ENCODE measurements around the gene RFLNA. TPM values are rescaled to one million over a fixed set of nuclear protein-coding genes. Genes with fewer than 3 reads are reported as not detected.

The RFLNA gene
- total RNA-seq, 1 donor from 2014 or later, result not detected

DNA sequence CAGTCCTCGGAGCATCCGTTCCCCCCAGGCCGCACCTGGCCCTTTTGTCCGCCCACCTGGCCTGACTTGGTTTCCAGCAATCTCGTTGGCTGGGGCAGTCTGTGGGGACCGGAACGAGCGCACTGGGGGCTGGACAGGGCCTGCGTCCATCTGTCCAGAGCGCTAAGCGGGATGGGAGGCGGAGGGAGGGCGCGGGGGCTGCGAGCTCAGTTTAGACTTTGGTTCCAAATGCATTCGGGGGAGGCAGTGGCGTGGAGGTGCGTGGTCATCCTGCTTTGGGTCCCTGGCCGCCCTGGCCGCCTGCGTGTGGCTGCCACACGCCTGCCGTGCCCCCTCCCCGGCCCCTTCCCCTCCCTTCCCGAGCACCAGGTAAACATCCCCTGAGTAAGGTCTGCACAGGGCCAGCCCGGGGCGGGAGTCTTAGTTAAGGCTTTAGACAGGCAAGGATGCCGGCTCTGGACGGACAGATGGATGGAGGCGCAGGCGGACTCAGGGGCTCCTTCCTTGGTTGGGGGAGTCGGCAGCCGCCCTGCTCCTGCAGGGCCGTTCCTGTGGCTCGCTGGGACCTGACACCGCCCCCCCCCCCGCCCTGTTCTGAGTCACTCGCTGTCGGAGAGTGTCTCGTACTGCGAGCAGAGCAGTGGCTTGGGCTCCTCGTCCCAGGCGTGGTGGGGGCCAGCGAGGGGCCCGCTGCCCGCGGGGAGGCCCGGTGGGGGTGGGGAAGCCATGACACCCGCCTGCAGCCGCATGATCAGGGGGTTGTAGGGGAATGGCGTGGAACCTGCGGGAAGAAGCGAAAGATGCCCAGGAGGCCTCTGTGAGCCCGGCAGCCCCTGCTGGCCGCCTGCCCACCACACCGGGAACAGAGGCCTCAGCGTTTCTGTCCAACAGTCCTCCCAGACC, 30.2 kb downstream of the RFLNA start:
- no peak for DNase-seq
- Mint-ChIP-seq H3K9me3 (peaks cover 5% of the 10 kb centered on the region), H3K27me3 (no peaks in the 10 kb centered on the region), H3K36me3 (ENCODE audit: low read depth) (peaks cover 33% of the 10 kb centered on the region), H3K4me1 (no peaks in the 10 kb centered on the region), H3K4me3 (no peak overlapping the region), H3K27ac (no peak overlapping the region)
- intact Hi-C loops (cut with micrococcal nuclease), result no loop called here

DNA sequence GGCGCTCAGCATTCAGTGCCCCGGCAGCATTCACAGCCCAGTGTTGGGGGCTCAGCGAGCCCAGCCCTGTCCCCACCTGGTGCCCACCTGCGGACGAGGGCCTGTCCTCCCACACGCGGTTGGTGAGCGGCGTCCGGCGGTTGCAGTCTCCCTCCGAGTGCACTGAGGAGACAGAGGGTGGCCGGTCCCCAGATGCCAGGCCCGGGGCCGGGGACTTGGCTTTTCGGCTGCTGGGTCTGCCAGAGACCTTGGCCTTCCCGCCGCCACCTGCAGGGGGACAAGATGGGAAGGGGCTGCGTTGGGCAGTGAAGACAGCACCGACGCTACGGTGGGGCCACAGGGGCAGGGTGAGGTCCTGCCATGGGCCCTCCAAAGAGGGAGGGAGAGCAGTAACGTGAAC, 31.2 kb downstream of the RFLNA start:
- Mint-ChIP-seq H3K27me3 (no peaks in the 10 kb centered on the region), H3K9me3 (peaks cover 5% of the 10 kb centered on the region), H3K27ac (no peak overlapping the region), H3K4me3 (no peak overlapping the region), H3K4me1 (no peaks in the 10 kb centered on the region), H3K36me3 (ENCODE audit: low read depth) (peaks cover 33% of the 10 kb centered on the region)
- DNase-seq, result no peak
- intact Hi-C loops (cut with micrococcal nuclease), result no loop called here

DNA sequence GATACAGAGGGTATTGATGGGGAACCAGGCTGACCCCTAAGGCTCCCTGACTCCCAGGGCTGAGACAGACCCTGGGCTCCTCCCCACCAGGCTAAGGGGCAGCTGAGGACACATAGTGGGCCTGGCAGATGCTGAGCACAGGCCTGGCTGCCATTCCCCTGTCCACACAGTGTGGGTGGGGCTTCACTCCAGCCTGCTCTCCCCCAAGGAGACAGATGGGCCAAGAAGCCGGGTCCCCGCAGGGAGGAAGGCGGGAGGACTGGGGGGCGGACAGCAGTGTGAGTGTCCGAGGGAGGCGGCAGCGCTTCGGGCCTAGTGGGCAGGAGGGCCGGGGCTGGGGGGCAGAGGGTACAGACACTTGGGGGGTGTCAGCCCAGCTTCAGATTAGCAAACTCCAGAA, 32.0 kb downstream of the RFLNA start:
- no peak for DNase-seq
- H3K27ac Mint-ChIP-seq, result no peak overlapping the region
- H3K4me1 Mint-ChIP-seq, result no peaks in the 10 kb centered on the region
- peaks cover 37% of the 10 kb centered on the region for H3K36me3 Mint-ChIP-seq (ENCODE audit: low read depth)
- no peaks in the 10 kb centered on the region for H3K27me3 Mint-ChIP-seq
- H3K9me3 Mint-ChIP-seq, result peaks cover 5% of the 10 kb centered on the region
- intact Hi-C loops (cut with micrococcal nuclease), result no loop called here
- no peak overlapping the region for H3K4me3 Mint-ChIP-seq

DNA sequence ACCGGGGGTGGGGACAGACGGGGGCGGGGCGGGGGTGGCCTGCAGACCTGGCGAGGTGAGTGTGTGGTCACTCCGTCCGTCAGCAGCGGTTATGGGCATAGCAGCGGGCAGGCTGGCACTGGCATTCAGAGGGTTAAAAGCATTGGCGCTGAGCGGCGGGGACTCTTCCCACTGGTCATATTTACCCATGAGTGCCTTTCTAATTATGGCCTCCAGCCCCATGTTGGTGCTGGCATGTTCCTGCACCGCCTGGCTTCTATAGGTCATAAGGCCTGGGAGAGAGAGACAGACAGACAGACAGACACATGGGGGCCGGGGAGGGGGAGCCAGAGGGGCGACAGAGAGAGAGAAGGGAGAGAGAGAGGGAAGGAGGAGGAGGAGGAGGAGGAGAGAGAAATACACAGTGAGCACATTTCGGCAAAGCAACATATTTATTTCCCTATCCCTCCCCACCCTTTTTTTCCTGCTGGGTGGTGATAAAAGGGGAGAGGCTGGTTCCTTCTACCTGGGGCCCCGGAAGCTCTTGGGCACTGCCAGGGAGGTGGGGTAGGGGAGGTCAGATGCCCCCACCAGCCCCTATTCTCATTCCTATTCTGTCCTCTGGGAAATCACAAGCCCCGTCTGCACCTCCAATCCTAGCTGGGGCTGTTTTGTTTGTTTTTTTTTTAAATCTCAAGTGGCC, 32.6 kb downstream of the RFLNA start:
- H3K36me3 Mint-ChIP-seq (ENCODE audit: low read depth), result peaks cover 37% of the 10 kb centered on the region
- peaks cover 5% of the 10 kb centered on the region for H3K9me3 Mint-ChIP-seq
- H3K27me3 Mint-ChIP-seq, result no peaks in the 10 kb centered on the region
- H3K27ac Mint-ChIP-seq, result no peak overlapping the region
- no peak overlapping the region for H3K4me3 Mint-ChIP-seq
- intact Hi-C loops (cut with micrococcal nuclease), result no loop called here
- H3K4me1 Mint-ChIP-seq, result no peaks in the 10 kb centered on the region
- DNase-seq, result no peak

DNA sequence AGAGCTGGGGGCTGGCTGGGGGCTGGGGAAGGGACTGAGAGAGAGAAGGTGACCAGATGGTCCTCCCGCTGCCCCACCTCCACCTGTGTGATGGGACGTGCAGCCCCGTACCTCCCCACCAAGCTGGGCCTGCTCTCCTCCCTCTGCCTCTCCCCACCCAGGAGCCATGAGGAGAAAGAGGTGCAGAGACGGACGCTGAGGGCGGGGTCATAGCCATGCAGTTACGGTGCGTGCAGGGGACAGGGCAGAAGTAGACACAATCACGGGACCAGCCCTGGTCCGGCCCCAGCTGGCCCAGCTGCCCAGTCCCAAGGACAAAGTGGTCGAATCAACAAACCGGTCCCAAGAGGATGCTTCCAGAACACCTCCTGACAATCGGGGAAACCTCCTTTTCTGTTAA, 33.2 kb downstream of the RFLNA start:
- Mint-ChIP-seq H3K36me3 (ENCODE audit: low read depth) (peaks cover 36% of the 10 kb centered on the region), H3K4me1 (no peaks in the 10 kb centered on the region), H3K27ac (no peak overlapping the region), H3K27me3 (no peaks in the 10 kb centered on the region), H3K4me3 (no peak overlapping the region), H3K9me3 (peaks cover 5% of the 10 kb centered on the region)
- intact Hi-C loops (cut with micrococcal nuclease), result no loop called here
- no peak for DNase-seq

DNA sequence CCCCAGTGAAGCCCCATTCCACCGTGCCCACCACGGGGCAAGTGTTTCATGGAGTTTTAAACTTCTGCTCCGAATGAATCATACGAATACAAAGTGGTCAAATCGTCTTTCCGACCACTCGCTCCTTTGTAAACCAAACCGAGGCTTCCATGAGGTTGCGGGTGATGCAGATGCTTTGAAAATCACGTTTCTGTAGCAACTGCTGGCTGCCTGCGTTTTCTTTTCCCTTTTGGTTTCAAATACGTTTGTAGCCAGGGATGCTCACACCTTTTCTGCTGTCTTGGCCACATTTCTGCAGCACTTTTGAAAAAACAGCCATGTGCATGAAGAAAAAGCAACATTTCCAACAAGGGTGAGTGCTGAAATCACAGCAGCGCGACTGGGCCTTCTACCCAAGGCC, 33.7 kb downstream of the RFLNA start:
- H3K27ac Mint-ChIP-seq, result no peak overlapping the region
- H3K4me3 Mint-ChIP-seq, result no peak overlapping the region
- H3K4me1 Mint-ChIP-seq, result no peaks in the 10 kb centered on the region
- no peak for DNase-seq
- peaks cover 37% of the 10 kb centered on the region for H3K36me3 Mint-ChIP-seq (ENCODE audit: low read depth)
- H3K9me3 Mint-ChIP-seq, result peaks cover 5% of the 10 kb centered on the region
- intact Hi-C loops (cut with micrococcal nuclease), result no loop called here
- H3K27me3 Mint-ChIP-seq, result no peaks in the 10 kb centered on the region

DNA sequence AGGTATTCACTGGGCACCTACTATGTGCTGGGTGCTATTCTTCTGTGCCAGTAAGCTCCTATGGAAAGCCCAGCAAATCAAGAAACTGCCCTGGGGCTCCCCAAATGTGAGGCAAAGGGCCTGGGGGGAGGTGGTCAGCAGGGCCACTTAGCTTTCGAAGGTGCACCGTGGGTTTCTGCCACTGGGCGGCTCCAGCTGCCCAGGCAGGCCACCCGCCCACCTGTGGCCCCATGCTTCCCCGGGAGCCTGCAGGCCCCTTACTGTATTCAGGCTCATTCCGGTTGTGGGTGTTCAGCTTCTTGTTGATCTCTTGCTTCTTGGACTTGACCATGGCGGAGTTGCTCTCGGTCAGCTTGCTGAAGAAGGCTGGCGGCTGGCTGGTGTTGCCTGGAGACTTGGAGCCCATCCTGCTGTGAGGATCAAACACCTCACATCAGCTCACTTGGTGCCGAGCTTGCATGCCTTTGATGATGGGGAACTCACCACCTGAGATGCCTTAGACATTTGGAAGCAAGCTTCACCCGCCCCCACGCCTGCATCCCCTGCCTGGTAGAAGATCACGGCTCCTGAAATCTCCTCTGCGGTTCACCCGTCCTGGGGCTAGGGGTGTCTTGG, 37.3 kb downstream of the RFLNA start:
- DNase-seq, result no peak
- Mint-ChIP-seq H3K4me1 (no peaks in the 10 kb centered on the region), H3K27ac (no peak overlapping the region), H3K9me3 (no peaks in the 10 kb centered on the region), H3K27me3 (no peaks in the 10 kb centered on the region), H3K4me3 (no peak overlapping the region), H3K36me3 (ENCODE audit: low read depth) (peaks cover 34% of the 10 kb centered on the region)
- intact Hi-C loops (cut with micrococcal nuclease), result no loop called here

DNA sequence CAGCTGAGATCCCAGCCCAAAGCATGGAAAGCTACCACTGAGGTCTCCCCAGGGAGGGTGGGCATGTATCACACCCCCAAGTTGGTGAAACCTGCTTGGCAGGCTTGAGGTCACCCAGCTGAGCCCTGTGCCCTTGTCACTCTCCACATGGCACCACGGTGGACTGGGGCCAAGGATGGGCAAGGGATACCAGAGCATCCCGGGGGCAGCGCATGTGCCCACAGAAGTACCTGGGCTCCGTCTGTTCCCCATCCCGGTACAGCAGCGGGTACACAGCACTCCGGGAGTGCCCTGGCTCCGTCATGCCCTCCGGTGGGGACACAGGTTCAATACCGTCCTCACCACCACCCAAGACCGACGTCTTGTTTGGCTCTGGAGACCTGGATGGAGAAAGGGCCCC, 38.0 kb downstream of the RFLNA start:
- H3K36me3 Mint-ChIP-seq (ENCODE audit: low read depth), result peaks cover 32% of the 10 kb centered on the region

DNA sequence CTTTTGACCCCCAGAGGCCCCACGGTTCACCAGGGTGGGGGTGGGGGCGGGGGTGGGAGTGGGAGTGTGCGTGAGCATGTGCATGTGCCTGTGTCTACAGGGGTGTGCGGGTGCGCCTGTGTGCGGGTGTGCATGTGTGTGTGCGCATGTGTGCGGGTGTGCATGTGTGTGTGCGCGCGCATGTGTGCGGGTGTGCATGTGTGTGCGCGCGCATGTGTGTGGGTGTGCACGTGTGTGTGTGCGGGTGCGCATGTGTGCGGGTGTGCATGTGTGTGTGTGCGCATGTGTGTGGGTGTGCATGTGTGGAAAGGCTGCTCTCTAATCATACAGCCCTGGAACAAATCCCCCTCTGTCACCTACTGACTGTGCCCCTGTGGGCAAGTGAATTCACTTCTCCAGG, 38.8 kb downstream of the RFLNA start:
- Mint-ChIP-seq H3K27me3 (no peaks in the 10 kb centered on the region), H3K27ac (no peak overlapping the region), H3K4me3 (no peak overlapping the region), H3K36me3 (ENCODE audit: low read depth) (peaks cover 35% of the 10 kb centered on the region), H3K9me3 (no peaks in the 10 kb centered on the region), H3K4me1 (peaks cover 3% of the 10 kb centered on the region)
- intact Hi-C loops (cut with micrococcal nuclease), result no loop called here
- no peak for DNase-seq

More for the DNA sequence above, 38.0 kb downstream of the RFLNA start:
- DNase-seq, result no peak
- Mint-ChIP-seq H3K4me3 (no peak overlapping the region), H3K9me3 (no peaks in the 10 kb centered on the region), H3K4me1 (no peaks in the 10 kb centered on the region), H3K27me3 (no peaks in the 10 kb centered on the region), H3K27ac (no peak overlapping the region)
- intact Hi-C loops (cut with micrococcal nuclease), result no loop called here

DNA sequence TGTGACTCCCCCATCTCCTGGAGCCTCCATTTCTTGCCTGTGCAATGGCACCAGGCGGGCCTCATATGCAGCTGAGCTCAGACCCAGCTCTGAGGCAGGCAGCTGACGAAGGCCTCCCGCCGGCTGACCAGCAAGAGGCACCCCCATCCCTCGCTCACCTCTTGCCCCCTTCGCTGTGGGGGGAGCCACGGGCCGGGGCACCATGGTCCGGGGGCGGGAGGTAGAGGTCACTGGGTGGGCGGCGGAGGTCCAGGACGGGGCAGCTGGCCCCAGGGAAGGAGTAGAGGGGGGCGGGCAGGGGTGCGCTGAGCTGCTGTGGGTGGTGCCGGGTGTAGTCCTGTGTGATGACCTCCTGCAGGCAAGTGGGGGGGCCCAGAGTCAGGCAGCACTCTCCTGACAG, 39.4 kb downstream of the RFLNA start:
- intact Hi-C loops (cut with micrococcal nuclease), result no loop called here
- peaks cover 33% of the 10 kb centered on the region for H3K36me3 Mint-ChIP-seq (ENCODE audit: low read depth)
- no peaks in the 10 kb centered on the region for H3K27me3 Mint-ChIP-seq
- H3K27ac Mint-ChIP-seq, result no peak overlapping the region
- no peak overlapping the region for H3K4me3 Mint-ChIP-seq
- H3K4me1 Mint-ChIP-seq, result peaks cover 3% of the 10 kb centered on the region
- DNase-seq, result no peak
- no peaks in the 10 kb centered on the region for H3K9me3 Mint-ChIP-seq

DNA sequence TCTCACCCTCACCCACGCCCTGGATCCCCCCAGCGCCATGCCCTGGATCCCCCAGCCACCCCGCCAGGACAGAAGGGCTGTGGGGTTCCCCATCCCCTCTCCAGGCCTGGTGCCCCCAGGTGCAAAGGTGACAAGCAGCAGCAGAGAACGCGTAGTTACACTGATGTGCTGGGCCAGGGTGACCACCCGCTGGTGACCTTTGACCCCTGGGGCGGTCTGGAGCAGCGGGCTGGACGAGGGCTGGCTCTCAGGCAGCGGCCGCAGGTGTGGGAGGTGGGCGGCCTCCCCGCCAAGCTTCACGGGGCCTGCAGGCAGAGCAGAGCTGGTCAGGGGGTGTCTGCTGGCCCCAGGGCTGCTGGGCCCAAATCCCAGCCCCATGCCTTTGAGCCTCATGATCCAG, 40.1 kb downstream of the RFLNA start:
- H3K4me3 Mint-ChIP-seq, result no peak overlapping the region
- peaks cover 3% of the 10 kb centered on the region for H3K4me1 Mint-ChIP-seq
- peaks cover 35% of the 10 kb centered on the region for H3K36me3 Mint-ChIP-seq (ENCODE audit: low read depth)
- no peaks in the 10 kb centered on the region for H3K9me3 Mint-ChIP-seq
- no peak overlapping the region for H3K27ac Mint-ChIP-seq
- no peak for DNase-seq
- no peaks in the 10 kb centered on the region for H3K27me3 Mint-ChIP-seq
- intact Hi-C loops (cut with micrococcal nuclease), result no loop called here

DNA sequence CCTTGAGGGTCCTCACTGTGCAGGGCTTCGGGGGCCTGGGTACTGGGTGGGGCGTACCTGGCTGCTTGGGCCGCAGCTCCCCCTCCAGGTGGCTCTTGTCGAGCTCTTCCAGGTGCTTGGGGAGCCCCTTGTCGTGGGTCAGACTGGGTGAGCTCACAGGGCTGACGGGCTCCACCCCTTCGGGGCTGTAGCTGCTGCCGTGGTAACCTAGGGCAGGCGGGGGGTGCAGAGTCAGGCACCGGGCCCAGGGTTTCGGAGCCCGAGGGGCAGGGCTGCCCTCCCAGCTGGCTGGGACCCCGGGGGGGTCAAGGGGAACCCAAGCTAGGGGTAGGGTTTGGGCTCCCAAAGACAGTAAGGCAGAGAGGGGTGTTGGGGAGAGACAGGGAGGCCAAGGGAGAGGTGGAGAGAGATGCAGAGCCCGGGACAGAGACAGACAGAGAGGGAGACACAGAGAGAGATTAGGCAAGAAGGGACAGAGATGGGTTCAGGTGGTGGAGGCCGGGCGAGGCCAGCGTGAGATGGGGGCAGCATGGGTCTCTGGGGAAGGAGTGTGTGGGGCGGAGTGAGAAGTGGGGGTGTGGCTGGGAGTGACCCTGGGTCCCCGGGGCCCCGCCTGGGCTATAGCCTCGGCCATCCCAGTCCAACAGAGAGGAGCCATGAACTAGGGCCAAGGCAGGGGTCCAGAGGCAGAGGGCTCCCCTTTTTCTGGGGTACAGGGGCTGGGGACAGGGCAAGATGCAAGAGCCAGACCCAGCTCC, 40.7 kb downstream of the RFLNA start:
- H3K27ac Mint-ChIP-seq, result no peak overlapping the region
- no peak overlapping the region for H3K4me3 Mint-ChIP-seq
- H3K4me1 Mint-ChIP-seq, result peaks cover 3% of the 10 kb centered on the region
- DNase-seq, result no peak
- no peaks in the 10 kb centered on the region for H3K9me3 Mint-ChIP-seq
- no peaks in the 10 kb centered on the region for H3K27me3 Mint-ChIP-seq
- H3K36me3 Mint-ChIP-seq (ENCODE audit: low read depth), result peaks cover 40% of the 10 kb centered on the region
- intact Hi-C loops (cut with micrococcal nuclease), result no loop called here

DNA sequence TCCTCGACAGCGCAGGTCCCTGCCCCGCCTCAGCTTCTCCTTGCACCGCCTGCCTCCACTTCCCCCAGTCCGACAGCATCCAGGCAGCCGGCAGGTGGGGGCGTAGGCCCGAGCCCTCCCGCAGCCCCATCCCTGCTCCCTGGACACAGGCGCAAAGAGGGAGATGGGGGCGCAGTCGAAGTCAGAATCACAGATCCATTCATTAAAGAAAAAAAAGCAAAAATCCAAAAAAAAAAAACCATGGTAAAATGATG, 41.2 kb downstream of the RFLNA start:
- peaks cover 44% of the 10 kb centered on the region for H3K36me3 Mint-ChIP-seq (ENCODE audit: low read depth)
- H3K27me3 Mint-ChIP-seq, result no peaks in the 10 kb centered on the region
- no peak overlapping the region for H3K27ac Mint-ChIP-seq
- no peaks in the 10 kb centered on the region for H3K9me3 Mint-ChIP-seq
- no peak overlapping the region for H3K4me3 Mint-ChIP-seq
- DNase-seq, result no peak
- intact Hi-C loops (cut with micrococcal nuclease), result no loop called here
- peaks cover 3% of the 10 kb centered on the region for H3K4me1 Mint-ChIP-seq
